Endodermal cell (in vitro differentiated cells): ENCODE measurements around the gene GLRA3. TPM values are rescaled to one million over a fixed set of nuclear protein-coding genes. Genes with fewer than 3 reads are reported as not detected.
"Not testable (repeated sequence)": the region's sequence is repeated elsewhere in the genome, so short reads cannot be mapped to it uniquely, and the experiment has no call there.

Experiments used
- DNase-seq: peaks from one replicate; pipeline ENCODE4 v3.0.0-alpha.2; 2017
- H3K27ac ChIP-seq: 2 replicates; pipeline ENCODE4 v1.5.1; 2013; ENCODE audit warnings: mild to moderate bottlenecking, low read depth, low read length, moderate library complexity
- H3K27me3 ChIP-seq: 2 replicates; pipeline ENCODE4 v1.6.1; 2013; ENCODE audit warnings: mild to moderate bottlenecking, low read length, moderate library complexity; ENCODE audit not compliant: insufficient read depth, control insufficient read depth, poor library complexity, severe bottlenecking
- H3K36me3 ChIP-seq: 2 replicates; pipeline ENCODE4 v1.7.0; 2013; ENCODE audit warnings: mild to moderate bottlenecking, low read length, moderate library complexity; ENCODE audit not compliant: control insufficient read depth, insufficient read depth
- H3K4me1 ChIP-seq: one replicate; pipeline ENCODE4 v1.7.0; 2013; ENCODE audit warnings: low read length; ENCODE audit not compliant: control insufficient read depth, insufficient read depth
- H3K4me3 ChIP-seq: 2 replicates; pipeline ENCODE4 v1.5.1; 2013; ENCODE audit warnings: mild to moderate bottlenecking, low read length, moderate library complexity
- H3K9ac ChIP-seq: 2 replicates; pipeline ENCODE4 v1.6.1; 2013; ENCODE audit warnings: mild to moderate bottlenecking, low read length, moderate library complexity; ENCODE audit not compliant: poor library complexity, severe bottlenecking; ENCODE audit errors: extremely low read depth
- H3K9me3 ChIP-seq: 2 replicates; pipeline ENCODE4 v1.6.1; 2013; ENCODE audit warnings: mild to moderate bottlenecking, low read length, moderate library complexity; ENCODE audit not compliant: control insufficient read depth
- H3K27ac Mint-ChIP-seq: 2 replicates; pipeline ENCODE4 v1.8.0; 2020; ENCODE audit warnings: mixed read lengths
- H3K27me3 Mint-ChIP-seq: 2 replicates; pipeline ENCODE4 v1.8.0; 2021; ENCODE audit warnings: mild to moderate bottlenecking, mixed read lengths; ENCODE audit not compliant: insufficient read depth
- H3K36me3 Mint-ChIP-seq: 2 replicates; pipeline ENCODE4 v1.8.0; 2020; ENCODE audit warnings: low read depth, mixed read lengths
- H3K4me1 Mint-ChIP-seq: 2 replicates; pipeline ENCODE4 v1.8.0; 2020; ENCODE audit warnings: mixed read lengths
- H3K4me3 Mint-ChIP-seq: 2 replicates; pipeline ENCODE4 v1.8.0; 2020; ENCODE audit warnings: mild to moderate bottlenecking, moderate library complexity, mixed read lengths
- H3K9me3 Mint-ChIP-seq: 2 replicates; pipeline ENCODE4 v1.8.0; 2020; ENCODE audit warnings: mild to moderate bottlenecking, mixed read lengths
- WGBS, 2 experiments: methylation state at CpG; one replicate each; pipeline versions ENCODE4 v1.1.5 to v1.1.7; 2013; ENCODE audit warnings: missing lambda C conversion rate in 2 of 2, mixed read lengths in 1 of 2; ENCODE audit not compliant: insufficient coverage in 1 of 2, insufficient read length in 1 of 2; 5-methylcytosine and 5-hydroxymethylcytosine counted together
- total RNA-seq, 2 donors: library from RNA; stranded (reverse); fragmentation: NEBNext Ultra II Directional in 1 of 2; extraction: Animal tissue kit (Norgen Biotek cat#: 25700) in 1 of 2; gene quantifications; 2 replicates in 1 of 2; 3 replicates in 1 of 2; pipeline ENCODE4 v1.2.1, GENCODE V29; 2021
- TF ChIP-seq, protein P1 (sequence below): fragments of 200-600 bp; sonication (generic); conservative IDR thresholded peaks from 2 replicates; pipeline ENCODE4 v1.5.0; 2021; ENCODE audit warnings: antibody characterized with exemption, mild to moderate bottlenecking

The GLRA3 gene
- total RNA-seq, 2 donors from 2014 or later = 0.11 TPM; not detected in 1

DNA sequence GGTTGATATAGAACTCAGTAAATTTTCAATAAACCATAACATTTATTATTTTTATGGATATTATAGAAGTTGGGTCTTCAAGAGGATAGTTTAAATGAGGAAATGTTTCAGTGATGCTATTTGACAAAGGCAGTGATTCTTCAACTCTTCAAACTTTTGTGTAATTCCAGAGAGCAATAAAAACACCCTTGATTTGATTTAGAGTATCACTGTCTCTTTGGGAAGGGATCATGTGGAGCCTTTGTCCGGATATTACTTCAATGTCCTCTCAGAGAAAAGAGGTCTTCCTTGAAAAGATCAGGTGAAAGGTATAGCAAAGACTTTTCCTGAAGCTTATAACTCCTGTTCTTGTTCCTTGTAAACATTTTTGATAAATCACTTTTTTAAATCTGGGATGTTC lies 23.3 kb downstream of the GLRA3 start:
- Histone ChIP-seq H3K4me3 (no peak overlapping the region), H3K9me3 (no peaks in the 10 kb centered on the region), H3K27me3 (no peaks in the 10 kb centered on the region), H3K27ac (no peak overlapping the region), H3K36me3 (no peaks in the 10 kb centered on the region), H3K9ac (no peak overlapping the region), H3K4me1 (no peaks in the 10 kb centered on the region)
- Mint-ChIP-seq H3K27me3 (no peaks in the 10 kb centered on the region), H3K9me3 (peaks cover 10% of the 10 kb centered on the region), H3K4me3 (no peak overlapping the region), H3K27ac (no peak overlapping the region), H3K36me3 (no peaks in the 10 kb centered on the region), H3K4me1 (peaks cover under 1% of the 10 kb centered on the region)
- 88 to 100% methylated on average over 1 of the region's 1 CpG for WGBS, 2 experiments
- TF ChIP-seq, protein P1, sequence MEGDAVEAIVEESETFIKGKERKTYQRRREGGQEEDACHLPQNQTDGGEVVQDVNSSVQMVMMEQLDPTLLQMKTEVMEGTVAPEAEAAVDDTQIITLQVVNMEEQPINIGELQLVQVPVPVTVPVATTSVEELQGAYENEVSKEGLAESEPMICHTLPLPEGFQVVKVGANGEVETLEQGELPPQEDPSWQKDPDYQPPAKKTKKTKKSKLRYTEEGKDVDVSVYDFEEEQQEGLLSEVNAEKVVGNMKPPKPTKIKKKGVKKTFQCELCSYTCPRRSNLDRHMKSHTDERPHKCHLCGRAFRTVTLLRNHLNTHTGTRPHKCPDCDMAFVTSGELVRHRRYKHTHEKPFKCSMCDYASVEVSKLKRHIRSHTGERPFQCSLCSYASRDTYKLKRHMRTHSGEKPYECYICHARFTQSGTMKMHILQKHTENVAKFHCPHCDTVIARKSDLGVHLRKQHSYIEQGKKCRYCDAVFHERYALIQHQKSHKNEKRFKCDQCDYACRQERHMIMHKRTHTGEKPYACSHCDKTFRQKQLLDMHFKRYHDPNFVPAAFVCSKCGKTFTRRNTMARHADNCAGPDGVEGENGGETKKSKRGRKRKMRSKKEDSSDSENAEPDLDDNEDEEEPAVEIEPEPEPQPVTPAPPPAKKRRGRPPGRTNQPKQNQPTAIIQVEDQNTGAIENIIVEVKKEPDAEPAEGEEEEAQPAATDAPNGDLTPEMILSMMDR = no peak
- DNase-seq = no peak

DNA sequence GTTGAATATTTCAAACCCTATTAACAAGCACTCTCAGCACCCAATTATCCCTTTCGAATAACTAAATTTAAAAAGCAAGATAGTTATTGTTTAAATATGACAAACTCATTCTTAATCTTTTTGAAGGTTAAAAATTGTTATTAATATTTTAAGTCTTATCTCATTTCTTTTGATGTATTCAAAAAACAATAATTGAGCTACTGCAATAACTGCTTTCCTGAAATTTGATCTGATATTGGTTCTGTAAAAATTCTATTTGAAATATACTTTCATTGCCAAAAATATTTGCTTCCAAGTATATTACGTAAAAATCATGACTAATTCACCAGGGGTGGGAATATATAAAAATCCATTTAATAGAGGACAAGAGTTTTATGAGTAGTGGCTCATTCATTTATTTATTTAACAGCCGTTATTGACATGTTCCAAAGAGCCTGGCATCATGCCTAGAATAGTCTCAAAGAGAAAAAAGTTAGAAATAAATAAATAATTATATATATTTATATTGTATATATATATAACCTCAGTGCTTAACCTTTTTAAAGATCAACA lies 34.4 kb downstream of the GLRA3 start:
- DNase-seq = no peak
- WGBS, 2 experiments = 100% methylated on average over 1 of the region's 3 CpGs; no CpG with 5 or more reads in 1 of the 2 experiments
- Mint-ChIP-seq H3K4me3 (no peak overlapping the region), H3K4me1 (no peaks in the 10 kb centered on the region), H3K36me3 (no peaks in the 10 kb centered on the region), H3K27me3 (no peaks in the 10 kb centered on the region), H3K27ac (no peak overlapping the region), H3K9me3 (peaks cover 3% of the 10 kb centered on the region)
- Histone ChIP-seq H3K4me1 (no peaks in the 10 kb centered on the region), H3K27me3 (no peaks in the 10 kb centered on the region), H3K9ac (no peak overlapping the region), H3K4me3 (no peak overlapping the region), H3K27ac (no peak overlapping the region), H3K9me3 (no peaks in the 10 kb centered on the region), H3K36me3 (no peaks in the 10 kb centered on the region)
- TF ChIP-seq, protein P1 = no peak

DNA sequence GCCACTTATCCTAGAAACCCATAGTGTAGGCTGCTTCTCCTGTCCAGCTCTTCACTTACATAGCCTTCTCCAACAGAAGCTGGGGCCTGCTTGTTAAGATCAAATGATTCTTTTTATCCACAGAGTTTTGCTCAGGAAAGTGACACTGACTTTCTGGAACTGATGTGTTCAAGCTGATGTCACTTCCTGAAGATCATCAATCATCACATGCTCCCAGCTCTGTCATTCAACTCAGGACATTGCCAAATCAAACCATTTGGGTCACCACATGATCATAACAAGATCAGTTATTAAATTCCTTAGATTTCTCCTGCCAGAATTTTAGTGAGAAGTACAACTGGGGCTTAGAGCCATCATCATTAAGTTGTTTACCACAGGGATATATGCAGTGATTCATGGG lies 39.4 kb downstream of the GLRA3 start:
- Mint-ChIP-seq H3K36me3 (no peaks in the 10 kb centered on the region), H3K9me3 (peaks cover 3% of the 10 kb centered on the region), H3K27me3 (no peaks in the 10 kb centered on the region), H3K27ac (no peak overlapping the region), H3K4me3 (no peak overlapping the region), H3K4me1 (no peaks in the 10 kb centered on the region)
- Histone ChIP-seq H3K9ac (no peak overlapping the region), H3K36me3 (no peaks in the 10 kb centered on the region), H3K9me3 (no peaks in the 10 kb centered on the region), H3K27me3 (no peaks in the 10 kb centered on the region), H3K27ac (no peak overlapping the region), H3K4me3 (no peak overlapping the region), H3K4me1 (no peaks in the 10 kb centered on the region)
- DNase-seq = no peak
- TF ChIP-seq, protein P1 = no peak

DNA sequence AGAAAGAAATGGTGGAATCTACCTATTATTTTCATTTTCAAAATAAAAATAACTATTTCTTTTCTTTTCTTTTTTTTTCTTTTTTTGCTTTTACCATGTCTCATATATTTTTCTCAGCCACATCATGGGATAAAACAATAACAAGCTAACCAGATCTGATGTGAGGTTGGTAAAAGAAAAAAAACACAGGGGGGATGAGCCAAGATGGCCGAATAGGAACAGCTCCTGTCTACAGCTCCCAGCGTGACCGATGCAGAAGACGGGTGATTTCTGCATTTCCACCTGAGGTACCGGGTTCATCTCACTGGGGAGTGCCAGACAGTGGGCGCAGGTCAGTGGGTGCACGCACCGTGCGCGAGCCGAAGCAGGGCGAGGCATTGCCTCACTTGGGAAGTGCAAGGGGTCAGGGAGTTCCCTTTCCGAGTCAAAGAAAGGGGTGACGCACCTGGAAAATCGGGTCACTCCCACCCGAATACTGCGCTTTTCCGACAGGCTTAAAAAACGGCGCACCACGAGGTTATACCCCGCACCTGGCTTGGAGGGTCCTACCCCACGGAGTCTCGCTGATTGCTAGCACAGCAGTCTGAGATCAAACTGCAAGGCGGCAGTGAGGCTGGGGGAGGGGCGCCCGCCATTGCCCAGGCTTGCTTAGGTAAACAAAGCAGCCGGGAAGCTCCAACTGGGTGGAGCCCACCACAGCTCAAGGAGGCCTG lies 50.6 kb downstream of the GLRA3 start:
- not testable (repeated sequence) for H3K36me3 Mint-ChIP-seq, H3K27ac ChIP-seq, H3K27me3 Mint-ChIP-seq, H3K4me1 ChIP-seq, H3K27ac Mint-ChIP-seq, H3K9me3 ChIP-seq, H3K4me1 Mint-ChIP-seq, H3K36me3 ChIP-seq, H3K9ac ChIP-seq, DNase-seq, H3K27me3 ChIP-seq, H3K4me3 ChIP-seq
- 74 to 92% methylated on average over 6 to 24 of the region's 28 CpGs for WGBS, 2 experiments
- Mint-ChIP-seq H3K9me3 (peaks cover 13% of the 10 kb centered on the region), H3K4me3 (peak overlapping the region; percentile 39)
